ENCODE results near the gene TWSG1. TPM values are rescaled to one million over a fixed set of nuclear protein-coding genes. Genes with fewer than 3 reads are reported as not detected.

TWSG1 gene
- polyA plus RNA-seq, 1 donor: 46.1 TPM

Other genes starting within 250 kb of the TWSG1 start
- 109 TPM for gene NDUFV2, start 232.1 kb upstream of the TWSG1 start, polyA plus RNA-seq (ENCODE audit: insufficient read length)
- 18.9 TPM for gene ANKRD12, start 198.0 kb upstream of the TWSG1 start, polyA plus RNA-seq (ENCODE audit: insufficient read length)
- gene RALBP1, start 140.7 kb downstream of the TWSG1 start, polyA plus RNA-seq (ENCODE audit: insufficient read length): 39.5 TPM